ENCODE results near the gene RANBP3.

The RANBP3 gene

DNA sequence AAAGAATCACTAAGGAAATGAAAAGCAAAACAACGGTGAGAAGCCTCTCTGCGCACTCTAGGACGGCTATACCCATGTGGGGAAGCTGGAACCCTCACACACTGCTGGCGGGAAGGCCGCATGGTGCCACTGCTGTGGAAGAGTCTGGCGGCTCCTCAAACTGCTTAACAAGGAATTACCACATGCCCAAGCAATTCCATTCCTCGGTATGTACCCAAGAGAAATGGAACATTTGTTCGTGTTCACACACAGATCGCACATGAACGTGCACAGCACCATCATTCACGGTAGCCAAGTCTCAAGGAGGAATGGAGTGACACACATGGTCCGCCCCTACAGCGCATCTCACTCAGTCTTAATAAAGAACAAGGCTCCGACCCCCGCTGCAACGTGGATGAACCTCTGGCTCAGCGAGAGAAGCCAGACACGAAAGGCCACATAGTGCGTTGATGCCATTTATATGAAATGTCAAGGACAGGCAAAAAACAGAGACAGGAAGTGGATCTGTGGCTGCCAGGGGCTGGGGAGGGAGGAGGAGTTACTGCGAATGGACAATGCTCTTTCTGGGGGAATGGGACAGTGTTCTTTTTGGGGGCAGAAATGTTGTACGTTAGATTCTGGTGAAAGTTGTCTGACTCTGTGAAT, 56.3 kb downstream of the RANBP3 start:
- DNase-seq = no peak

- no peak for DNase-seq
Measured at GRCh38 chr19:5918463-5919079, 59.4 kb downstream of the RANBP3 start.

- no peak for DNase-seq
Measured at GRCh38 chr19:5917431-5918107, 60.4 kb downstream of the RANBP3 start.

GRCh38 chr19:5916181-5916708, 61.7 kb downstream of the RANBP3 start:
- no peak for DNase-seq

DNA sequence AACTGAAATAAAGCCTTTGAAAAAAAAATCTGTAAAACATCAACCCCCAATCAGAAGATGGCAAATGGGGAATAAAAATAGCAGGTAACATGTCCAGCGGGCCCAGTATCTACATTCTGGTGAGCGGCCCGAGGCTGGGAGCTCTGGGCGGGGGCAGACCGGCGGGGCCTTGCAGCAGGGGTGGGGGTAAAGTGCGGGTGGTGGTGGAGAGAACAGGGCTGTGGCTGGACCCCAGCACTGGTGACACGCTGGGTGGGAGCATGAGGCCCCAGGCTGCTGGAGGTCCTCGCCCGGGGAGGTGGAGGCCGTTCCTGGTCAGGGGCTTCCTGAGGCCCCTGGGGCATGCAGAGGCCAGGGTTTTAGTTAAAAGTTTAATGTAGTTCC, 62.2 kb downstream of the RANBP3 start:
- no peak for DNase-seq

DNA sequence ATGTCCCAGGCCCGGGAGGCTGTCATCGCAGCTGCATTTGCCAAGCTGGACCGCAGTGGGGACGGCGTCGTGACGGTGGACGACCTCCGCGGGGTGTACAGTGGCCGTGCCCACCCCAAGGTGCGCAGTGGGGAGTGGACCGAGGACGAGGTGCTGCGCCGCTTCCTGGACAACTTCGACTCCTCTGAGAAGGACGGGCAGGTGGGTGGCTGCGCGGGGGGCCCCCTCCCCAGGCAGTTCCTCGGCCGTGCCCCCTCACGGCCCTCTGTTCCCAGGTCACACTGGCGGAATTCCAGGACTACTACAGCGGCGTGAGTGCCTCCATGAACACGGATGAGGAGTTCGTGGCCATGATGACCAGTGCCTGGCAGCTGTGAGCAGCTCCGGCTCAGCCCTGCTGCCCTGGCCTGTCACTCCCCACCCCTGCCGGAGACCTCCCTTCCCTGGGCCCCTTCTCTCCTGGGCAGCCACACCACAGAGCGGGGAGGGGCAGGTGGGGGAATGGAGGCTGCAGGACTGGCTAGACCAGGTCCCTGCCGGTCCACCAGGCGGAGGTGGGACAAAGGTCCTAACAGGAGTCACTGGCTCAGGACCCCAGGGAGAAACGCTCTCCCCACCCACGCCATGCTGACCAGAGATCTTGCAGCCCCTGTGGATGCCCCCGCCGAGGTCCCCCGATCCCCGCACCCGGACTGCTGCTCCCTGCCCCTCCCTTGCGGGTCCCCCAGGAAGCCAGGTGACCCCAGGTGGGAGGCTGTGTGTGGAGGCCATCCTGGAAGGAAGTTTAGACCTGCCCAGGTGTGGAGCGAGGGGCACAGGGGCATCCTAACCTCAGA, 62.8 kb downstream of the RANBP3 start:
- no peak for DNase-seq

DNA sequence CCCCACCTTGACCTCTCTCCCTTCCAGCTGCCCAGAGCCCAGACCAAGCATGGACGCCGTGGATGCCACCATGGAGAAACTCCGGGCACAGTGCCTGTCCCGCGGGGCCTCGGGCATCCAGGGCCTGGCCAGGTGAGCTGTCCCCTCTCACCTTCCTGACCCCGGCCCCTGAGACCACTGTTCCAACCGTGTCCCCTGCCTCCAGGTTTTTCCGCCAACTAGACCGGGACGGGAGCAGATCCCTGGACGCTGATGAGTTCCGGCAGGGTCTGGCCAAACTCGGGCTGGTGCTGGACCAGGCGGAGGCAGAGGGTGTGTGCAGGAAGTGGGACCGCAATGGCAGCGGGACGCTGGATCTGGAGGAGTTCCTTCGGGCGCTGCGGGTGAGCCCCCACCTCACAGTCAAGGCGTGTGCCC, 63.6 kb downstream of the RANBP3 start:
- no peak for DNase-seq

- no peak for DNase-seq
Measured at GRCh38 chr19:5913739-5914357, 64.1 kb downstream of the RANBP3 start, which contains the start of gene CAPS. CAPS (plus strand) TSS chr19:5914254; CDS start chr19:5914407, 153 bp downstream.

GRCh38 chr19:5911366-5911765, 66.6 kb downstream of the RANBP3 start:
- DNase-seq = no peak

- no peak for DNase-seq
Measured at GRCh38 chr19:5910638-5910907, 67.4 kb downstream of the RANBP3 start.

GRCh38 chr19:5908773-5909442, 69.0 kb downstream of the RANBP3 start:
- peak; percentile 31 for DNase-seq

DNA sequence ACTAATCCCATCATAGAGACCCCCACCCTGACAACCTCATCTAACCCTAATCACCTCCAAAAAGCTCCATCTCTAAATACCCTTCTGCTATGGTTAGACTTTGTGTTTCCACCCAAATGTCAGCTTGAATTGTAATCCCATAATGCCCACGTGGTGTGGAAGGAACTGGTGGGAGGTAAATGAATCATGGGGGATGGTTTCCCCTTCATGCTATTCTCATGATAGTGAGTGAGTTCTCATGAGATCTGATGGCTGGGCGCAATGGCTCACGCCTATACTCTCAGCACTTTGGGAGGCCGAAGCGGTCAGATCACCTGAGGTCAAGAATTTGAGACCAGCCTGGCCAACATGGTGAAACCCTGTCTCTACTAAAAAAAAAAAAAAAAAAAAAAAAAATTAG, 70.7 kb downstream of the RANBP3 start:
- peak; percentile 87 for DNase-seq

DNA sequence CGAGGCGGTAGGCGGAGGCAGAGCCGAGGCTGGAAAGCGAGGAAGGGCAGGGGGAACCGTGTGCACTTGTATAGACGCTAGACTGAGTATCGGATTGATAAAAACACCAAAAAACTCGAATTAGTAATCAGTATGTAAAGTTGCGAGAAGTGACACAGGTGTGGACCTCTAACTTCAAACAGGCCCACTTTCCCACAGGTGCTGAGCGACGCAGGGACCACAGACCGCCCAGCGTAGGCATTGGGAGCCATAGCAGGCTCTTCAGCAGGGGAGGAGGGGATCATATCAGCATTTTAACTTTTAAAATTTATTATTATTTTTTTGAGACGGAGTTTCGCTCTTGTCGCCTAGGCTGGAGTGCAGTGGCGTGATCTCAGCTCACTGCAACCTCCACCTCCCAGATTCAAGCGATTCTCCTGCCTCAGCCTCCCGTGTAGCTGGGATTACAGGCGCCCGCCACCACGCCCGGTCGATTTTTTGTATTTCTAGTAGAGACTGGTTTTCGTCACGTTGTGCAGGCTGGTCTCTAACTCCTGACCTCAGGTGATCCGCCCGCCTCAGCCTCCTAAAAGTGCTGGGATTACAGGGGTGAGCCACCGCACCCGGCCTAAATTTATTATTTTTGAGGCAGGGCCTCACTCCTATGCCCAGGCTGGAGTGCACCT, 72.7 kb downstream of the RANBP3 start:
- no peak for DNase-seq

DNA sequence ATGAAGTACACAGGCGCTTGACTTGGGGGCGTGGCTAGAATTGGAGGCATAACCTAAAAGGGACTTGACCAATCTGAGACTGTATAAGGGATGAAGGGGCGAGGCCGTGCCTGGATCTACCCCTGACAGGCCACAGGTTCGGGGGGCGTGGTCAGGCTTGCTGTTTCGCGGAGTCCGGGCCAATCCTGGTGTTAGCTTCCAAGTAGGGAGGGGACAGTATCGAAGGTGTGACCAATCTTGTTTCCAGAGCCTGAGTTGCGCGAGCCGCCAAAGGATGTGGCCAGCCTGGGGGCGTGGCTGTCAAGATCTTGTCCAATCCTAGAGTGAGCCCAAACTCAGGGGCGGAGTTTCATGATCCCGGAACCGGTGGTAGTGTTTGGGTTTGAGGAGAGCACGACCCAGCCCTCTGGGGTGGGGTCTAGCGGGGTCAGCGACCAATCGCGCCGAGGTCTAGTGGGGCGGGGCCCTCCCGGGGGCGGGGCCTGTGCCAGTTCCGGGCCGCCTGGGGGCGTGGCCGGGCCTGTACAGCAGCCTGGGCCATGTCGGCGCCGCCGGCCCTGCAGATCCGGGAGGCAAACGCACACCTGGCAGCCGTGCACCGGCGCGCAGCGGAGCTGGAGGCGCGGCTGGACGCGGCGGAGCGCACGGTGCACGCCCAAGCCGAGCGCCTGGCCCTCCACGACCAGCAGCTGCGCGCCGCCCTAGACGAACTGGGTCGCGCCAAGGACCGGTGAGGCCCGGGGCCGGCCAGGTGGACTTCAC, 73.4 kb downstream of the RANBP3 start, which contains the start of gene VMAC:
VMAC (plus strand) TSS at position 521 of the 762 bp plus-strand sequence; CDS start at position 540, 19 bp downstream.
- peak; percentile 100 for DNase-seq

DNA sequence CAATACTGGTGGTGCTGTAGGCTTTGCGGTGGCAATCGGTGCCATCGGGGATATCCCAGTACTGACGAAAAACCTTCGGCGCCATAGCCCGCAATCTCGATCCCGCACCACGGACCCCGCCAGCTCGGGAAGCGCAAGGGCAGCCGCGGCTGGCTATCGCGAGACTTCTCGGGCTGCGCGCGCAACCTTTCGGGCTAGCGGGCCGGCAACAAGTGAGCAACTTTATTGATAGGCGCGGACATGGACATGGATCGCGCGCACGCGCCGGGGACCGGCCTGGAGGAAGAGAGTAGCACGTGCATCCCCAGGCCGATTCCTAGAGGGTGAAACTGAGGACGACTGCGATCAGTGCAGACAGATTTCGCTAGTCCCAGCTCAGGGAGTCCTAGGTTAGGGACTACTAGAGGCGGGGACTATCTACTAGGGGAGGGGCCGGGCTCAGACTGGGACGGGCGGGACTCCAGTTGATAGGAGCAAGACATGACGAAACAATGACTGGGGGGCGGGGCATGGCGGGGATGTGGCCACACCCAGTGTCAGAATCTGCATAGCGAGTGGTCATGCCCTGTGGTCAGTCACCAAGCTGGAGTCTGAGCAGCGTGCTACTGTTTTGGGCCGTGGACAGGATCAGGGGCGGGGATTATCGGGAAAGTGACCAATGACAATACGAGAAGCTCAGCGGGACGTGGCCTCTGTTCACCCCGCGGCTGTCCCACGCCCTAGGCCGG, 74.2 kb downstream of the RANBP3 start, which contains the start of gene NDUFA11:
NDUFA11 (minus strand) TSS at position 167 of the 728 bp plus-strand sequence; CDS start at position 85, 82 bp downstream.
- DNase-seq = peak; percentile 97

DNA sequence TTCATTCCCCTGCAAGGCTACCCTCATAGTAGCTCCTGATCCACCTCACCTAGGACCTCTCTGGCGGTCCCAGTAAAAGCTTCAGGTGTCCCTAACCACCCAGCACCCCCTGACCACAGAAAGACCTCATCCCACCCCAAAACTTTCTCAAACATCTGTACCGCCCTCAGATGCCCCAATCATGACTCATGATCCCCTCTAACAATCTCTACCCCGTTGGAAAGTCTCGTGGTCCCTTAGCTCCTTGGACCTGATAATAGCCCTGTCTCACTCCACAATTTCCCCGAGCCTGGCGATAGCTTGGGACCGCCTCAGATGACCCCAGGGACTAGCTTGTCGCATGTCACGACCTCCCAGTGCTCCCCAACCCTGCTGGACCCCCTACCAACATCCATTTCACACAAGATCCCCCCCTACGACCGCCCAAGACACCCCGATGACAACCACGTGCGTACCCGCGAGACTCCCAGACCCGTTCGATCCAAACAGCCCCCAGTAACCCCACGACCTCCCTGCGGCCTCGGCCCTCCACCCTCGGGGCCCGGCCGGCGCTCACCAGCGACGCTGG, 74.8 kb downstream of the RANBP3 start:
- peak; percentile 29 for DNase-seq

DNA sequence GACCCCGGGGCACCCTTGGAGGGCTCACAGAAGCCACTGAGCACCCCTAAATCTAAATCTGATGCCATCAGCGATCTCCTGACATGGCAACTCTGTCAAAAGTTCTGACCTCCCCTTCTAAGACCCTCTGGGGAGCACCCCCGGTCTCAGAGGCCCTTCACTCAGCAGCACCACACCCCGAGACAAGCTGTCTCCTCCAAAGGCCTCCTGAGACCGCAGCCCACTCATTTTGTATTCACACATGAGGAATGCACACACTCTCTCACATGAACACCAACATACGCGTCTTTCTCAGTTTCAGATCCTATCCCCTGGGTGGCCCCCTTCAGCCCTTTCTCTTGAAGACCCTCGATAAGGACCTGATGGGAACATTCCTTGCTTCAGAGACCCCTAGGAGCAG, 77.0 kb downstream of the RANBP3 start:
- DNase-seq = no peak

- DNase-seq = no peak
Measured at GRCh38 chr19:5899728-5900526, 78.0 kb downstream of the RANBP3 start.
